ENCODE measurements around the gene OR13J1.

DNA sequence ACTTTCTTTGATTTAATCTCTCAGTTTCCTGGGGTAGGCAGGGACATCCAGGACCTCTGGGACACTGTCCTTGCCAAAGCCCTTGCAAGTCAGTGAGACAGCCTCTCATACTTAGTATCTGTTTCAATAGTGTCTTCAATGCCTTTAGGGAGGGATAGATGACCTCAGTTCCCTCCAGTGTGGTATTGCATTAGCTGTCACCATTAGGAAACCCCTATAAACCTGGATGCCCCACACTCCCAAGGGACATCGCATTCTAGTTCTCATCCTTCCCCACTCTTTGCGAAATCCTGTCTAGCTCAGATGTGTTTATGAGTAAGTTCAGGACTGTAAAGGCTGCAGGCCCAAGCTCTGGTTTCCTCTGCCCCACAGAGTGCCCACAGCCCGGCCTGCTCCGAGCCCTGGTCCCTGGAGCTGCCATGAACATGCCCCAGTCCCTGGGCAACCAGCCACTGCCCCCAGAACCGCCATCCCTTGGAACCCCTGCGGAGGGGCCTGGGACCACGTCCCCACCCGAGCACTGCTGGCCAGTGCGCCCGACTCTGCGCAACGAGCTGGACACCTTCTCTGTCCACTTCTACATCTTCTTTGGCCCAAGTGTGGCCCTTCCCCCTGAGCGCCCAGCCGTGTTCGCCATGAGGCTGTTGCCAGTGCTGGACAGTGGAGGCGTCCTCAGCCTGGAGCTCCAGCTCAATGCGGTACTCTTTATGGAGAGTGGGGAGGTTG, 28.0 kb downstream of the OR13J1 start:
- TF ChIP-seq, protein P1, sequence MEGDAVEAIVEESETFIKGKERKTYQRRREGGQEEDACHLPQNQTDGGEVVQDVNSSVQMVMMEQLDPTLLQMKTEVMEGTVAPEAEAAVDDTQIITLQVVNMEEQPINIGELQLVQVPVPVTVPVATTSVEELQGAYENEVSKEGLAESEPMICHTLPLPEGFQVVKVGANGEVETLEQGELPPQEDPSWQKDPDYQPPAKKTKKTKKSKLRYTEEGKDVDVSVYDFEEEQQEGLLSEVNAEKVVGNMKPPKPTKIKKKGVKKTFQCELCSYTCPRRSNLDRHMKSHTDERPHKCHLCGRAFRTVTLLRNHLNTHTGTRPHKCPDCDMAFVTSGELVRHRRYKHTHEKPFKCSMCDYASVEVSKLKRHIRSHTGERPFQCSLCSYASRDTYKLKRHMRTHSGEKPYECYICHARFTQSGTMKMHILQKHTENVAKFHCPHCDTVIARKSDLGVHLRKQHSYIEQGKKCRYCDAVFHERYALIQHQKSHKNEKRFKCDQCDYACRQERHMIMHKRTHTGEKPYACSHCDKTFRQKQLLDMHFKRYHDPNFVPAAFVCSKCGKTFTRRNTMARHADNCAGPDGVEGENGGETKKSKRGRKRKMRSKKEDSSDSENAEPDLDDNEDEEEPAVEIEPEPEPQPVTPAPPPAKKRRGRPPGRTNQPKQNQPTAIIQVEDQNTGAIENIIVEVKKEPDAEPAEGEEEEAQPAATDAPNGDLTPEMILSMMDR (IDR thresholded peaks at IDR 0.05): no peak
- no peak for TF ChIP-seq POLR2A (IDR thresholded peaks at IDR 0.05)

Measured in heart left ventricle (tissue), 13 donors.